SU-DHL-6 (cell line): Measurements from ENCODE around the gene TLR1.

Experiments
- H2AFZ ChIP-seq: fragments of 200-600 bp; sonication (generic); 2 replicates; pipeline ENCODE4 v1.6.1; 2014; ENCODE audit warnings: low read depth, mild to moderate bottlenecking, moderate library complexity, mixed read lengths, antibody characterized with exemption, low read length; ENCODE audit not compliant: severe bottlenecking
- H3F3A ChIP-seq: fragments of 200-600 bp; shearing (Covaris generic); 2 replicates; pipeline ENCODE4 v1.6.0; 2016; ENCODE audit warnings: antibody characterized with exemption, mild to moderate bottlenecking; ENCODE audit not compliant: insufficient read depth
- H3K27ac ChIP-seq: fragments of 200-600 bp; sonication (generic); 2 replicates; pipeline ENCODE4 v1.5.1; 2016; ENCODE audit warnings: low read depth, mild to moderate bottlenecking, low read length, moderate library complexity, mixed read lengths
- H3K27me3 ChIP-seq: fragments of 200-600 bp; sonication (generic), shearing (Covaris generic); 2 replicates; pipeline ENCODE4 v1.6.0; 2014; ENCODE audit warnings: mild to moderate bottlenecking, low read length
- H3K36me3 ChIP-seq: fragments of 200-600 bp; sonication (generic); 2 replicates; pipeline ENCODE4 v1.6.1; 2014; ENCODE audit warnings: mild to moderate bottlenecking, low read length, mixed read lengths
- H3K4me2 ChIP-seq: fragments of 300-600, 200-600 bp; shearing (Covaris generic), sonication (generic); 2 replicates; pipeline ENCODE4 v1.6.0; 2014; ENCODE audit warnings: low read length, low read depth, mild to moderate bottlenecking; ENCODE audit not compliant: poor library complexity, severe bottlenecking
- H3K4me3 ChIP-seq: fragments of 200-600 bp; sonication (generic); 2 replicates; pipeline ENCODE4 v1.5.1; 2014; ENCODE audit warnings: antibody characterized with exemption, low read length, mild to moderate bottlenecking, mixed read lengths; ENCODE audit not compliant: insufficient read depth, poor library complexity, severe bottlenecking
- H3K79me2 ChIP-seq: fragments of 200-600 bp; sonication (generic); 2 replicates; pipeline ENCODE4 v1.6.1; 2014; ENCODE audit warnings: mild to moderate bottlenecking, low read length, moderate library complexity; ENCODE audit not compliant: insufficient read depth
- H3K9ac ChIP-seq: fragments of 200-600 bp; sonication (generic); 2 replicates; pipeline ENCODE4 v1.7.0; 2014; ENCODE audit warnings: mild to moderate bottlenecking, low read length
- H3K9me2 ChIP-seq: fragments of 200-600 bp; sonication (generic); replicated peaks from 2 replicates; pipeline ENCODE4 v1.6.1; 2014; ENCODE audit warnings: low read length; ENCODE audit not compliant: insufficient read depth
- H3K9me3 ChIP-seq: fragments of 200-600 bp; sonication (generic); 2 replicates; pipeline ENCODE4 v1.6.1; 2014; ENCODE audit warnings: low read length, mixed read lengths; ENCODE audit not compliant: insufficient read depth
- H4K20me1 ChIP-seq: fragments of 200-600 bp; sonication (generic); 2 replicates; pipeline ENCODE4 v1.6.1; 2014; ENCODE audit warnings: low read depth, mild to moderate bottlenecking, antibody characterized with exemption, low read length, moderate library complexity, mixed read lengths
- EZH2phosphoT487 ChIP-seq: fragments of 200-600 bp; sonication (generic), shearing (Covaris generic); conservative IDR thresholded peaks from 2 replicates; pipeline ENCODE4 v1.6.1; 2018; ENCODE audit warnings: mild to moderate bottlenecking, antibody characterized with exemption, low read length, moderate library complexity, mixed read lengths
- TF ChIP-seq, protein P1 (sequence below): fragments of 200-600 bp; sonication (generic); IDR thresholded peaks from one replicate; pipeline ENCODE4 v1.5.1; 2017; ENCODE audit warnings: antibody characterized with exemption, mild to moderate bottlenecking, low read length, moderate library complexity; ENCODE audit not compliant: insufficient read depth, poor library complexity, severe bottlenecking

Gene TLR1

DNA sequence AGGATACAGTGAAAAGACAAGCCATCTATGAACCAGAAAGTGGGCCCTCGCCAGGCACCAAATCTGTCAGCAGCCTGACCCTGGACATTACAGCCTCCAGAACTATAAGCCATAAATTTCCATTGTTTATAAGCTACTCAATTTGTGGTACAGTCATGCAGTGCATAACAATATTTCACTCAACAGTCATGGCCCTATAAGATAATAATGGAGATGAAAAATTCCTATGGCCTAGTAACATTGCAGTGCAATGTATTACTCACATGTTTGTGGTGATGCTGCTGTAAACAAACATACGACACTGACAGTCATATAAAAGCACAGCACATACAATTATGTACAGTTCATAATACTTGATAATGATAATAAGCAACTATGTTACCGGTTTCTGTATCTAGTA lies 17.1 kb upstream of the TLR1 start:
- peaks cover 8% of the 10 kb centered on the region; the same call in 1 of the 2 replicates for H3K9me3 ChIP-seq
- peaks cover 11% of the 10 kb centered on the region for H3F3A ChIP-seq
- TF ChIP-seq, protein P1, sequence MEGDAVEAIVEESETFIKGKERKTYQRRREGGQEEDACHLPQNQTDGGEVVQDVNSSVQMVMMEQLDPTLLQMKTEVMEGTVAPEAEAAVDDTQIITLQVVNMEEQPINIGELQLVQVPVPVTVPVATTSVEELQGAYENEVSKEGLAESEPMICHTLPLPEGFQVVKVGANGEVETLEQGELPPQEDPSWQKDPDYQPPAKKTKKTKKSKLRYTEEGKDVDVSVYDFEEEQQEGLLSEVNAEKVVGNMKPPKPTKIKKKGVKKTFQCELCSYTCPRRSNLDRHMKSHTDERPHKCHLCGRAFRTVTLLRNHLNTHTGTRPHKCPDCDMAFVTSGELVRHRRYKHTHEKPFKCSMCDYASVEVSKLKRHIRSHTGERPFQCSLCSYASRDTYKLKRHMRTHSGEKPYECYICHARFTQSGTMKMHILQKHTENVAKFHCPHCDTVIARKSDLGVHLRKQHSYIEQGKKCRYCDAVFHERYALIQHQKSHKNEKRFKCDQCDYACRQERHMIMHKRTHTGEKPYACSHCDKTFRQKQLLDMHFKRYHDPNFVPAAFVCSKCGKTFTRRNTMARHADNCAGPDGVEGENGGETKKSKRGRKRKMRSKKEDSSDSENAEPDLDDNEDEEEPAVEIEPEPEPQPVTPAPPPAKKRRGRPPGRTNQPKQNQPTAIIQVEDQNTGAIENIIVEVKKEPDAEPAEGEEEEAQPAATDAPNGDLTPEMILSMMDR = no peak
- TF ChIP-seq EZH2phosphoT487 = no peak
- H3K79me2 ChIP-seq = peaks cover 13% of the 10 kb centered on the region
- H3K4me2 ChIP-seq = no peak overlapping the region
- no peaks in the 10 kb centered on the region for H4K20me1 ChIP-seq
- no peaks in the 10 kb centered on the region for H3K27me3 ChIP-seq
- H3K4me3 ChIP-seq = no peak overlapping the region
- H3K9me2 ChIP-seq = no peaks in the 10 kb centered on the region
- no peak overlapping the region for H2AFZ ChIP-seq
- peaks cover 28% of the 10 kb centered on the region for H3K36me3 ChIP-seq
- no peak overlapping the region for H3K9ac ChIP-seq
- H3K27ac ChIP-seq = no peak overlapping the region

- H3K27me3 ChIP-seq = no peaks in the 10 kb centered on the region
- H3K36me3 ChIP-seq = peaks cover 17% of the 10 kb centered on the region; the same call in 1 of the 2 replicates
- no peak overlapping the region for H2AFZ ChIP-seq
- H3K79me2 ChIP-seq = peaks cover 4% of the 10 kb centered on the region; the same call in 1 of the 2 replicates
- no peaks in the 10 kb centered on the region for H3K9me2 ChIP-seq
- no peak overlapping the region for H3K4me3 ChIP-seq
- no peaks in the 10 kb centered on the region for H4K20me1 ChIP-seq
- no peak overlapping the region for H3K9ac ChIP-seq
- TF ChIP-seq EZH2phosphoT487 = no peak
- TF ChIP-seq, protein P1 = no peak
- no peak overlapping the region for H3K27ac ChIP-seq
- H3K4me2 ChIP-seq = no peak overlapping the region
- peaks cover 17% of the 10 kb centered on the region for H3F3A ChIP-seq
- H3K9me3 ChIP-seq = peaks cover 8% of the 10 kb centered on the region; the same call in 1 of the 2 replicates
These were observed 15.9 kb upstream of the TLR1 start for GRCh38 chr4:38820329-38821061.

DNA sequence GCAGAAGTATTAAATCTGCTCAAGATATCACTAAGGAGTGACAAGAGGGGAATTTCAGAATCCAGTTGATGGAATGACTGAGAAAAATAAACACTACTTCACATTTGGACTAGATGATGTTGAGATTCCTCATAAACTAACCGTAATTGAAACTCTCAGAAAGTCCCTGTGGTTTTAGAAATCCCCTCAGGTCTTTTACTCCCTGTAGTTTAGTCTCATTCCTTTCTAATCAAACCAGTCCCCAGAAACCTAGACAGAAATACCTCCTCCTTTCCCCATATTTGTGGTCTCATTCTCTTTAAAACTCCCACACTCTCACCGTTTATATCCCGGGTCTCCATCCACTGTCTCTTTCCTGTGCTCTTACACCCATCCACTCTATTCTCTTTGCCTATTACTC lies 15.0 kb upstream of the TLR1 start:
- Histone ChIP-seq H3K27ac (no peak overlapping the region; the same call in 1 of the 2 replicates), H3K4me2 (no peak overlapping the region), H4K20me1 (no peaks in the 10 kb centered on the region), H3K79me2 (no peaks in the 10 kb centered on the region), H3F3A (peaks cover 17% of the 10 kb centered on the region), H3K9me2 (no peaks in the 10 kb centered on the region), H3K27me3 (no peaks in the 10 kb centered on the region), H2AFZ (no peak overlapping the region), H3K9me3 (peaks cover 15% of the 10 kb centered on the region; the same call in 1 of the 2 replicates), H3K4me3 (no peak overlapping the region), H3K36me3 (peaks cover 10% of the 10 kb centered on the region; the same call in 1 of the 2 replicates), H3K9ac (no peak overlapping the region)
- TF ChIP-seq EZH2phosphoT487 = no peak
- TF ChIP-seq, protein P1 = no peak
